GM21381 (cell line): ENCODE data around the gene CTAGE1.
"Not testable (repeated sequence)": the region's sequence is repeated elsewhere in the genome, so short reads cannot be mapped to it uniquely, and the experiment has no call there.

Experiments used
- ATAC-seq: cut with Tn5 transposase; IDR thresholded peaks from one replicate; pipeline ENCODE4 v1.9.1; 2021; ENCODE audit warnings: mild to moderate bottlenecking, moderate library complexity; ENCODE audit not compliant: unreplicated experiment

CTAGE1 gene, protein sequence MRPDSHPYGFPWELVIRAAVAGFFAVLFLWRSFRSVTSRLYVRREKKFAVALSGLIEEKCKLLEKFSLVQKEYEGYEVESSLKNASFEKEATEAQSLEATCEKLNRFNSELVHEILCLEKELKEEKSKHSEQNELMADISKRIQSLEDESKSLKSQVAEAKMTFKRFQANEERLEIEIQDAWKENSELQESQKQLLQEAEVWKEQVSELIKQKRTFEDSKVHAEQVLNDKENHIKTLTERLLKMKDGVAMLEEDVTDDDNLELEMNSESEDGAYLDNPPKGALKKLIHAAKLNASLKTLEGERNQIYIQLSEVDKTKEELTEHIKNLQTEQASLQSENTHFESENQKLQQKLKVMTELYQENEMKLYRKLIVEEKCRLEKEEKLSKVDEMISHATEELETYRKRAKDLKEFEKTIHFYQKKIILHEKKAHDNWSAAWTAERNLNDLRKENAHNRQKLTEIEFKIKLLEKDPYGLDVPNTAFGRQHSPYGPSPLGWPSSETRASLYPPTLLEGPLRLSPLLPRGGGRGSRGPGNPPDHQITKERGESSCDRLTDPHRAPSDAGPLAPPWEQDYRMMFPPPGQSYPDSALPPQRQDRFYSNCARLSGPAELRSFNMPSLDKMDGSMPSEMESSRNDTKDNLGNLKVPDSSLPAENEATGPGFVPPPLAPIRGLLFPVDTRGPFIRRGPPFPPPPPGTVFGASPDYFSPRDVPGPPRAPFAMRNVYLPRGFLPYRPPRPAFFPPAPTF

GRCh38 chr18:22417496-22418188 is at the start of gene CTAGE1:
Gene CTAGE1, minus strand, starts transcription at chr18:22417915. Its CDS starts 104 bp downstream, at chr18:22417811.
- no peak for ATAC-seq

DNA sequence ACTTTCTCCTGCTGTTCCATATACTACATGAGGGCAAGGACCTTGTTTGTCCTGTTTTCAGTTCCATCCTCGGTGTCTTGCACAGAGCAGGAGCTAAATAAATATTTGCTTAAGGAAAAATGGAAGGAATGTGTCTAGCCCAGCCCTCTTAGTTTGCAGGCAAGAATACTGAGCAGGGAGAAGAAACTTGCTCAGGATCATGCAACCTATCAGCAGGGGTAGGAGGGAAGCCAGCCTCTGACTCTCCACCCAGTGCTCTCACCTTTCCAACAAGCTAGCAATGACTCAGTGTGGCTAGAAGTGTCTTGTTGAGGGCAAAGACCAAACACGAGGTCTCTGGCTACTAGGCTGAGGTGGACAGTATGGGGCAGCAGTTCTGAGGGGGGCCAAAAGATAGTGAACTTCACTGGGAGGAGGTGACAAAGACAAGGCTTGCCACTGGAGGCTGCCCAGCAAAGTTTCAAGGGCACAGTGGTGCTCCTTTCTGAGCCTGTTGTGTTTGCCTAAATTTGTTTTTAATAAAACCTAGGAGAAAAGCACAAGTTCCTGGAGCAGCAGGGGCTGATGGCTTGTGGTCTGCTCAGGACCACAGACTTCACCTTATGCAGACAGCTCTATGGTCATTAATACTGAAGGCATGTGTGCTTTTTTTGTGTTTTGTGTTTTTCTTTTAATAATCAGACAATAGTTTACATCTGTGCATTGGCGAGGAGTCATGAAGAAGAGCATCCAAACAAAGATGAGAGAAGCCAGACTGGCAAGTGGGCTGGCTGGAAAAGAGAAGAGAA is 49.1 kb upstream of the CTAGE1 start:
- no peak for ATAC-seq

GRCh38 chr18:22465859-22466457 is 48.2 kb upstream of the CTAGE1 start:
- ATAC-seq: no peak

GRCh38 chr18:22463076-22463475 is 45.4 kb upstream of the CTAGE1 start:
- ATAC-seq: no peak

GRCh38 chr18:22459491-22459890 is 41.8 kb upstream of the CTAGE1 start:
- no peak for ATAC-seq

DNA sequence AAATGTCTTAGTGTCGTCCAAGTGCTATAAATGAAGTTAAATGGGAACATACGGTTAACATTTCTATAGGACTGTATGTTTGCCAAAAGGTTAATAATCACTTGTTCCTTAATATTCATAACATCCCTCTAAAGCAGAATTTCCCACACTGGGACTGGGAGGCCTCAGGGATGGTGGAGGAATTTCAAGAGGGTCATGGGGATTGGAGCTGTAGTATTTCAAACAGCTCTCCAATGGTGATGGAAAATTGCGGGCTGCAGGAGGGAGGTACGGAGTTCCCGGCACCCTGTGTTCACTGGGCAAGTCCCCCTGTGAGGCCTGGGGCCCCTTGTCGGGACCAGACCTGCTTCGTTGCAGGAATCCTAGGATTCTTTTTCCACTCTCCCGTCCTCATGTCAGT is 39.8 kb upstream of the CTAGE1 start:
- no peak for ATAC-seq

- ATAC-seq: no peak
Measured at GRCh38 chr18:22456547-22456946, 38.8 kb upstream of the CTAGE1 start.

- ATAC-seq: no peak
Measured at GRCh38 chr18:22456116-22456480, 38.4 kb upstream of the CTAGE1 start.

- ATAC-seq: no peak
Measured at GRCh38 chr18:22455425-22456115, 37.9 kb upstream of the CTAGE1 start.

DNA sequence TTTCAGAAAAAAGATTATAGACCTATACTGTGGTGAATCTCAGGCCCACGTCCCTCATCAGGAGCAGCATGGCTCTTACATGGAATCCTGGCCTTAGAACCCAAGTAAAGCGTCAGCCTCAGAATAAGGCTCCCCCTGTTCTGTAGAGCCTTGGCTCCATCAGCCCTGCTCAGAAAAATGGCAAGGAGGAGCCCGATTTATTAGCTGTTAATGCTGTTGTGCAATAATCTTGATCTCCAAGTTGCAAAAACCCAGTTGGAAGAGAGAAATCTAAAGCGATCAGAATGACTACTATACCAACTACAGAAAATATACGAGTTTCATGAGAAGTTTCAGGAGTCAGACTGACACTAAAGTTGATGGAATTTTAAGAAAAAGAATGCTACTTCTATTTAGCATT is 35.6 kb upstream of the CTAGE1 start:
- ATAC-seq: no peak

DNA sequence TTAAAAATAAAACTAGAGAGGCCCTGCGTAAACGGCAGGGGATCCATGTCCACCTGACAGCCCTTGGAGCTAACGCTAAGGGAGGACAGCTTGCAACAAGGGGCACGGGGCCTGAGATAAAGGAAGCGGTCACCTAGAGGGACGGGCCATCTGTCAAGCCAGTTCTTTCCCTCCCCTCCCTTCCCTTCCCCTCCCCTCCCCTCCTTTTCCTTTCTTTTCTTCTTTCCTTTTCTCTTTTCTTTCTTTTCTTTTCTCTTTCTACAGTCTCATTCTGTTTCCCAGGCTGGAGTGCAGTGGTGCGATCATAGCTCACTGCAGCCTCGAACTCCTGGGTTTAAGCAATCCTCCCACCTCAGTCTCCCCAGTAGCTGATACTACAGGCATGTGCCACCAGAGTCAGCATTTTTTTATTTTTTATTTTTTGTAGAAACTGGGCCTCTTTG is 34.5 kb upstream of the CTAGE1 start:
- ATAC-seq: no peak

- ATAC-seq: no peak
Measured at GRCh38 chr18:22451796-22452195, 34.1 kb upstream of the CTAGE1 start.

- ATAC-seq: not testable (repeated sequence)
Measured at GRCh38 chr18:22450766-22451165, 33.1 kb upstream of the CTAGE1 start.

DNA sequence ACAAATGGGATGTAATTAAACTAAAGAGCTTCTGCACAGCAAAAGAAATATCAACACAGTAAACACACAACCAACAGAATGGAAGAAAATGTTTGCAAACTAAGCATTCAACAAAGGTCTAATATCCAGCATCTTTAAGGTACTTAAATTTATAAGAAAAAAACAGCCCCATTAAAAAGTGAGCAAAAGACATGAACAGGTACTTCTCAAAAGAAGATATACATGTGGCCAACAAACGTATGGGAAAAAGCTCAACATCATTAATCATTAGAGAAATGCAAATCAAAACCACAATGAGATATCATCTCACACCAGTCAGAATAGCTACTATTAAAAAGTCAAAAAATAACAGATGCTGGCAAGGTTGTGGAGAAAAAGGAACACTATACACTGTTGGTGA is 32.6 kb upstream of the CTAGE1 start:
- not testable (repeated sequence) for ATAC-seq

DNA sequence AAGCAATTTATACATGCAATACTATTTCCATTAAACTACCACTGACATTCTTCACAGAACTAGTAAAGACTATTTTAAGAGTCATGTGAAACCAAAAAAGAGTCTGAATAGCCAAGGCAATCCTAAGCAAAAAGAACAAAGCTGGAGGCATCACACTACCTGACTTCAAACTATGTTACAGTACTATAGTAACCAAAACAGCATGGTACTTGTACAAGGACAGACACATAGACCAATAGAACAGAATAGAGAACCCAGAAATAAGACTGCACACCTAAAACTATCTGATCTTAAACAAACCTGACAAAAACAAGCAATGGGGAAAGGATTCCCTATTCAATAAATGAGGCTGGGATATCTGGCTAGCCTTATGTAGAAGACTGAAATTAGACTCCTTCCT is 32.0 kb upstream of the CTAGE1 start:
- not testable (repeated sequence) for ATAC-seq

DNA sequence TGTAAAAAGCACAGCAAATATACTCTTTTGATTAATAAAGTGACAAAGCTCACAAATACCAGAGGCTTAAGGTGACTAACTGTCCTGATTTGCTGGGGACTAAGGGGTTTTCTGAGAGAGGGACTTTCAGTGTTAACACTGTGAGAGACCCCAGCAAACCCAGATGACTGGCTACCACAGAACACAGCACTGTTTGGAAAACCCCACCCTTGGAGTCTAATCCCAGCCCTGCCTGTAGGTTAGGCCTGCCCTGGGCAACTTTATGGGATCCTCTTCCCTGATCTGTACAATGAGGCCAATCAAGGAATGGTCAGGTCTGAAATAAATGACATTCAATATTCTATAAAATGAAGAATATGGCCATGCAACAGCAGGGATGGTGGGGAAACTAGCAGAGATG is 30.5 kb upstream of the CTAGE1 start:
- ATAC-seq: no peak

DNA sequence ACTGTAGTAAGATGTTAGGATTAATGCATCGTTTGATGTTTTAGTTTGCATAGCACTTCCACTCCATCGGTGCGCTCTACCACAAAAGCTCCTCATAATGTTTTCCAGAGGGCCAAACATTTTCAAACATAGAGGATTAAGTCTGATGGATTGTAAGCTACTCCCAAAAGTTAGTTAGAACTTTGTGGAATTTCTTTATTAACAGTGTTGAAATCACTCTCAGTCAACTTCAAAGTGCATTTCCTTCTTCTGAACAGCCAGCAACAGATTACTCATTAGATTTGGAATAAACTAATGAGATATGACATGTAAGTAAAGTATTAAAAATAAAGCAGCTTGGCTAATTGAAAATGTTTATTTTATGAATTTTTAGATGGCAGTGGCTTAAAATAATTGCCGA is 30.1 kb upstream of the CTAGE1 start:
- no peak for ATAC-seq

DNA sequence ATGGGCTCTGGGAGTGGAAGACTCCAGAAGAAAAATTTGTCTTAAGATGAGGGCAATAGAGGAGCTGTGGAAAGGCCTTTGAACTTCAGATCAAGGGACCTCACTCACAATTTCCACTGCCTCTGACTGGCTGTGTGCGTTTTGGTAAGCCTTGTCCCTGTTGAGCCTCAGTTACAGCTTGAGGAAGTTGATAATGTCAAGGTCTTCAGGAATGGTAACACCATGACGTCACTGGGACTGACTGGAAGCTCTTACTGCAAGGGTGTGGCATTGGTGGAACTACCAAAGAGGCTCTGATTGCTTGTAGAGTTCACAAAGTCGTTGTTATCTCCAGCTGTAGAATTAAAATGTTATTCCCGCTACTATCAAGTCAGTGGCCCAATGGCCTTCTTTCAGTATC is 29.2 kb upstream of the CTAGE1 start:
- ATAC-seq: no peak

DNA sequence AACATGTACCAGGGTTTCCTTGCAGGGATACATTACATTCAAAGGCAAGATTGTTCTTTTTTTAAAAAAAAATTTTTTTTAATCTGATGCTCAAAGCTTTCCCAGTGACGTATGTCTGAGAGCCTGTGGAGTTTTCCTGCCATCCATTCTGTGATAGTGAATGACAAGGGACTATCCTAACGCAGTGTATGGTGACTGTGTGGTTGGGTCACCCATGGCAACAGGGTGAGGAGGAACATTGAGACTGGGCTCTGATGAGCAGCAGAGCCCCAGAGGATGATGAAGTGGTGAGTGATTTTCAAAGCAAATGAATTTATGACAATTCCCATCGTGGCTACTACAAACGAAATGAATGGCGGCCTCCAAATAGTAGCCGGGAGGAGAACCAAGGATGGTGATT is 28.6 kb upstream of the CTAGE1 start:
- no peak for ATAC-seq

GRCh38 chr18:22441638-22442037 is 23.9 kb upstream of the CTAGE1 start:
- ATAC-seq: no peak
